A549 (cell line): ENCODE data around the gene PHAF1. TPM values are rescaled to one million over a fixed set of nuclear protein-coding genes. Genes with fewer than 3 reads are reported as not detected.

ENCODE experiments used
- ATAC-seq, 2 experiments: fragments of 200-7000 bp in 1 of 2; fragments of >200 bp in 1 of 2; cut with Nextera tagmentation in 1 of 2; cut with Tn5 transposase in 1 of 2; 3 replicates each; pipeline versions ENCODE4 v1.8.0 to v1.9.1; 2018 to 2020; ENCODE audit warnings: mild to moderate bottlenecking in 1 of 2, moderate library complexity in 1 of 2
- CTCF ChIA-PET: fragments of 300-600 bp; sonication (Branson Sonifier 250); formaldehyde crosslinking; extraction: SDS; loops from one replicate; lab custom pipeline; 2021; ENCODE audit warnings: antibody characterized with exemption, inconsistent platforms; lab: Yijun Ruan, JAX
- POLR2A ChIA-PET: fragments of 350-600 bp; formaldehyde crosslinking; extraction: SDS; loops from one replicate; lab custom pipeline; 2021; ENCODE audit warnings: antibody characterized with exemption, inconsistent platforms; lab: Yijun Ruan, JAX
- DNase-seq, 2 experiments: peaks; one replicate each; pipeline versions ENCODE4 v3.0.0 to v3.0.0-alpha.2; 2011 to 2016; ENCODE audit warnings: low read depth in 1 of 2, low spot score in 1 of 2
- FAIRE-seq: peaks from 2 replicates; lab custom pipeline; 2011; peaks lifted over from hg19 to GRCh38; lab: Jason Lieb, UNC
- H3K27ac ChIP-seq, 2 experiments: fragments of >200 bp; sonication (Bioruptor Twin); formaldehyde crosslinking; 3 replicates each; pipeline ENCODE4 v1.5.1; 2016 to 2017
- H3K4me1 ChIP-seq: fragments of >200 bp; sonication (Bioruptor Twin); formaldehyde crosslinking; 3 replicates; pipeline ENCODE4 v1.6.1; 2016
- H3K4me2 ChIP-seq: fragments of >200 bp; sonication (Bioruptor Twin); formaldehyde crosslinking; 3 replicates; pipeline ENCODE4 v1.6.1; 2016
- H3K4me3 ChIP-seq: fragments of >200 bp; sonication (Bioruptor Twin); formaldehyde crosslinking; 3 replicates; pipeline ENCODE4 v1.5.1; 2016
- H3K9me3 ChIP-seq: fragments of >200 bp; sonication (Bioruptor Twin); formaldehyde crosslinking; 3 replicates; pipeline ENCODE4 v1.6.1; 2016
- CBX8 ChIP-seq: fragments of 200-600 bp; sonication (generic); IDR thresholded peaks from 2 replicates; pipeline ENCODE4 v1.6.1; 2016
- CEBPB ChIP-seq, 2 experiments: fragments of >200 bp in 1 of 2; sonication (Bioruptor Twin) in 1 of 2; formaldehyde crosslinking in 1 of 2; IDR thresholded peaks; 2 replicates each; pipeline ENCODE4 v1.6.1; 2012 to 2016
- CHD2 ChIP-seq: fragments of 150-350 bp; IDR thresholded peaks from 2 replicates; pipeline ENCODE4 v1.6.1; 2014; ENCODE audit warnings: low read length; ENCODE audit not compliant: partially characterized antibody
- CHD4 ChIP-seq: fragments of 200-600 bp; sonication (generic); IDR thresholded peaks from 2 replicates; pipeline ENCODE4 v1.6.1; 2016; ENCODE audit warnings: antibody characterized with exemption, mild to moderate bottlenecking, borderline replicate concordance
- EHF ChIP-seq: fragments of 250-450 bp; sonication (Bioruptor Pico); IDR thresholded peaks from 2 replicates; pipeline ENCODE4 v1.5.0; 2020; ENCODE audit warnings: mild to moderate bottlenecking
- HDAC2 ChIP-seq: fragments of 200-600 bp; sonication (generic); IDR thresholded peaks from 2 replicates; pipeline ENCODE4 v1.6.1; 2016
- HOXB13 ChIP-seq: fragments of 250-450 bp; sonication (Bioruptor Pico); IDR thresholded peaks from 2 replicates; pipeline ENCODE4 v1.5.0; 2020; ENCODE audit warnings: low read depth, mild to moderate bottlenecking, moderate library complexity
- JUNB ChIP-seq: fragments of >200 bp; sonication (Bioruptor Twin); formaldehyde crosslinking; IDR thresholded peaks from 2 replicates; pipeline ENCODE4 v1.6.1; 2016
- KDM5A ChIP-seq: fragments of 200-600 bp; sonication (generic); IDR thresholded peaks from 2 replicates; pipeline ENCODE4 v1.6.1; 2016; ENCODE audit warnings: antibody characterized with exemption, mild to moderate bottlenecking
- RAD21 ChIP-seq, 2 experiments: fragments of >200 bp in 1 of 2; sonication (Bioruptor Twin) in 1 of 2; formaldehyde crosslinking in 1 of 2; IDR thresholded peaks in 1 of 2; conservative IDR thresholded peaks in 1 of 2; 2 replicates in 1 of 2; 3 replicates in 1 of 2; pipeline ENCODE4 v1.6.1; 2012 to 2018; ENCODE audit warnings: inconsistent platforms in 1 of 2
- RARB ChIP-seq: fragments of 250-450 bp; sonication (Bioruptor Pico); IDR thresholded peaks from 2 replicates; pipeline ENCODE4 v1.8.0; 2021; ENCODE audit warnings: mild to moderate bottlenecking, moderate library complexity
- REST ChIP-seq: fragments of 200-600 bp; sonication (generic); IDR thresholded peaks from 2 replicates; pipeline ENCODE4 v1.6.1; 2016; ENCODE audit warnings: antibody characterized with exemption, mild to moderate bottlenecking, moderate library complexity
- SMC3 ChIP-seq: fragments of >200 bp; sonication (Bioruptor Twin); formaldehyde crosslinking; IDR thresholded peaks from 3 replicates; pipeline ENCODE4 v1.6.1; 2018; ENCODE audit warnings: inconsistent platforms
- ZFP36 ChIP-seq: fragments of 450-650 bp; IDR thresholded peaks from 2 replicates; pipeline ENCODE4 v1.6.1; 2014; ENCODE audit warnings: borderline replicate concordance; ENCODE audit not compliant: partially characterized antibody
- WGBS: methylation state at CpG from one replicate; pipeline ENCODE4 v1.1.6; 2017; ENCODE audit errors: missing lambda C conversion rate; 5-methylcytosine and 5-hydroxymethylcytosine counted together
- polyA plus RNA-seq, 4 experiments: library from polyadenylated mRNA; depleted of rRNA in 3 of 4; stranded (reverse); fragments of >200 nt; fragmentation: RNase III in 1 of 4; extraction: RNeasy Plus Mini Kit Qiagen cat#74134 plus additional on column Dnase treatment in 1 of 4; gene quantifications; 2 replicates in 3 of 4; 3 replicates in 1 of 4; pipeline ENCODE4 v1.2.3, GENCODE V29; 2011 to 2017
- TF ChIP-seq, protein P1 (sequence below): fragments of >200 bp; sonication (Bioruptor Twin); formaldehyde crosslinking; IDR thresholded peaks from 3 replicates; pipeline ENCODE4 v1.5.1; 2016

PHAF1 gene
- polyA plus RNA-seq, 2 of the 4 experiments (the other 2 are of a cell fraction), result 21.6 to 37.6 TPM

DNA sequence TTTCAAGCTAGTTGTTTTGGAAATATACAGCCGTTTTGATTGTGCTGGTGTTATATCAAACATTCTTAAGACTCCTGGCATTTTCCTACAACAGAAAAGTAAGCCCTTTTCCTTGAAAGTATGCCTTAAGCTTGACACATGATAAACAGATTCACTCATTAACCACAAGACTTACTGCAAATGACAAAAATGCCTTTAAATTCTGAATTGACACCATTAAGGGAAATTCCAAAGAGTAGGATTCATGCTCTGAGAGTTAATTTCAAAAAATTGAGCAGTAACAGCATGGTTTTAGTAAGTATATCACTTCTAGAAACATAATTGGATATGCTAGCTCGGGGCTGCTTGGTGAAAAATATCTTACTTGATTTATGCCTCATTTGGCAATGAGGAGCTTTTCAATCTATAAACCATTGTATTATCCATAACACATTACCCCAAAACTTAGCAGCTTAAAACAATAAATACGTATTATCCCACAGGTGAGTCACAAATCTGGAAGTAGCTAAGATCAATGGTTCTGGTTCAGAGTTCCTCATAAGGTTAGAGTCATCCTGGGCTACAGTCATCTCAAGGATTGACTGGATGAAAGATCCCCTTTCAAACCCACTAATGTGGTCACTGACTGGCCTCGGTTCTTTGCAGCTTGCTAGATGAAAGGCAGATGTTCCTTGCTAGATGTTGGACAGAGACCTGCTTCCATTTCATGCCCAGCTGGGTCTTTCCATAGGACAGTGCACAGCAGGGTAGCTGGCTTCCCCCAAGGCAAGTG, 8.2 kb upstream of the PHAF1 start:
- POLR2A ChIA-PET, result interaction anchor here (0.6 to 0.7 kb wide), 3 partner anchors 13 to 37 kb away, joined by 3 to 4 read pairs (median 4); no protein-coding TSS in a partner anchor
- CTCF ChIA-PET, result interaction anchor here (0.7 to 6.1 kb wide), 42 partner anchors 8 to 206 kb away, joined by 3 to 93 read pairs (median 6); partner anchors contain the start of genes CES3, EXOC3L1, FBXL8 and NOL3
- DNase-seq (no peak), FAIRE-seq (no peak), ATAC-seq (no peak)
- Histone ChIP-seq H3K27ac (no peak overlapping the region), H3K4me1 (no peaks in the 10 kb centered on the region), H3K9me3 (no peaks in the 10 kb centered on the region), H3K4me3 (no peak overlapping the region), H3K4me2 (no peak overlapping the region)
- TF ChIP-seq HDAC2, result no peak
- TF ChIP-seq EHF (CRISPR knock-in tag), result no peak
- TF ChIP-seq CHD4, result no peak
- TF ChIP-seq ZFP36, result no peak
- TF ChIP-seq CEBPB (IDR thresholded peaks at IDR 0.05), result no peak
- no peak for TF ChIP-seq KDM5A
- no peak for TF ChIP-seq CBX8
- no peak for TF ChIP-seq RARB (CRISPR knock-in tag)
- TF ChIP-seq JUNB, result no peak
- TF ChIP-seq HOXB13 (CRISPR knock-in tag), result no peak
- TF ChIP-seq CHD2, result no peak
- WGBS, result 87% methylated on average over 4 of the region's 4 CpGs

DNA sequence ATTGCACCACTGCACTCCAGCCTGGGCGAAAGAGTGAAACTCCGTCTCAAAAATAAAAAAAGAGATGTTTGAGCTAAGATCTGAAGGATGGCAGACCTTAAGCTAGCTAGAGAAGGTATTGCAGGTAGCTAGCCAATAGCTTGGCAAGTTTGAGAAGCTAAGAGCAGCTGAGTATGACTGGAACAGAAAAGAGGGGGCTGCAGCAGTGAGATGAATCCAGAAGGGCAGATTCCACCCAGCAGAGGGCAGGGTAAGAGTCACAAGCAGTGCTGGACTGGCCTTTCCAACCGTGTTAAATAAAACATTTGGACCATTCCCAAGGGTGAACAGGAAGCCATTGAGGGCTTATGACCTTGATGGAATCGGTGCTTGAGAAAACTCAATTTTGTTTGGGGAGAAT, 5.7 kb upstream of the PHAF1 start:
- CTCF ChIA-PET, result interaction anchor here (0.6 to 6.1 kb wide), 16 partner anchors 9 to 151 kb away, joined by 3 to 93 read pairs (median 4); partner anchors contain the start of gene CES3

More for the DNA sequence above, 5.7 kb upstream of the PHAF1 start:
- POLR2A ChIA-PET, result no interaction called here
- no peak overlapping the region for H3K4me3 ChIP-seq
- ATAC-seq, result peak; percentile 75 to 87; a peak in 5 of 6 replicates
- WGBS, result 58% methylated on average over 4 of the region's 4 CpGs
- no peaks in the 10 kb centered on the region for H3K9me3 ChIP-seq
- no peak overlapping the region for H3K27ac ChIP-seq
- 0 out of 3 replicates have a peak, but pooled peaks cover 2% of the 10 kb centered on the region for H3K4me1 ChIP-seq
- H3K4me2 ChIP-seq, result no peak overlapping the region
- TF ChIP-seq CHD4 (no peak), RAD21 (conservative IDR thresholded peaks at IDR 0.05 in 1 of 2, IDR thresholded peaks at IDR 0.05 in 1 of 2) (peak in 1 of 2 experiments; percentile 21; a peak in 1 of 5 replicates), SMC3 (0 out of 3 replicates have a peak, but pooled peaks have one; percentile 13), REST (no peak), CHD2 (no peak)
- TF ChIP-seq, protein P1, sequence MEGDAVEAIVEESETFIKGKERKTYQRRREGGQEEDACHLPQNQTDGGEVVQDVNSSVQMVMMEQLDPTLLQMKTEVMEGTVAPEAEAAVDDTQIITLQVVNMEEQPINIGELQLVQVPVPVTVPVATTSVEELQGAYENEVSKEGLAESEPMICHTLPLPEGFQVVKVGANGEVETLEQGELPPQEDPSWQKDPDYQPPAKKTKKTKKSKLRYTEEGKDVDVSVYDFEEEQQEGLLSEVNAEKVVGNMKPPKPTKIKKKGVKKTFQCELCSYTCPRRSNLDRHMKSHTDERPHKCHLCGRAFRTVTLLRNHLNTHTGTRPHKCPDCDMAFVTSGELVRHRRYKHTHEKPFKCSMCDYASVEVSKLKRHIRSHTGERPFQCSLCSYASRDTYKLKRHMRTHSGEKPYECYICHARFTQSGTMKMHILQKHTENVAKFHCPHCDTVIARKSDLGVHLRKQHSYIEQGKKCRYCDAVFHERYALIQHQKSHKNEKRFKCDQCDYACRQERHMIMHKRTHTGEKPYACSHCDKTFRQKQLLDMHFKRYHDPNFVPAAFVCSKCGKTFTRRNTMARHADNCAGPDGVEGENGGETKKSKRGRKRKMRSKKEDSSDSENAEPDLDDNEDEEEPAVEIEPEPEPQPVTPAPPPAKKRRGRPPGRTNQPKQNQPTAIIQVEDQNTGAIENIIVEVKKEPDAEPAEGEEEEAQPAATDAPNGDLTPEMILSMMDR, result peak; percentile 40
- TF ChIP-seq, all 56 proteins: peak for 3
- DNase-seq (peak in 1 of 2 experiments; percentile 54), FAIRE-seq (no peak)
